Heart left ventricle (tissue), 16 donors: Measurements from ENCODE around the gene NPBWR2. TPM values are rescaled to one million over a fixed set of nuclear protein-coding genes. Genes with fewer than 3 reads are reported as not detected.

Experiments
- ATAC-seq, 4 donors: fragments of 200-7000 bp; cut with Tn5 transposase; one replicate each; pipeline ENCODE4 v1.9.1; 2020 to 2022; ENCODE audit warnings: moderate library complexity in 4 of 4, mild to moderate bottlenecking in 3 of 4, moderate number of reproducible peaks in 1 of 4
- DNase-seq, 5 donors: peaks; one replicate each; pipeline ENCODE4 v3.0.0-alpha.2; 2020
- H3K27ac ChIP-seq, 12 donors: fragments of 200-600 bp; sonication (generic) in 4 of 12; one replicate each; pipeline versions ENCODE4 v1.5.0 to v1.8.0; 2016 to 2022; ENCODE audit warnings: mild to moderate bottlenecking in 2 of 12
- H3K27me3 ChIP-seq, 9 donors: fragments of 200-600 bp; sonication (generic) in 2 of 9; one replicate each; pipeline versions ENCODE4 v1.5.1 to v1.8.0; 2016 to 2022; ENCODE audit warnings: mild to moderate bottlenecking in 3 of 9
- H3K36me3 ChIP-seq, 9 donors: fragments of 200-600 bp; sonication (generic) in 2 of 9; one replicate each; pipeline versions ENCODE4 v1.5.0 to v1.8.0; 2018 to 2022; ENCODE audit warnings: mild to moderate bottlenecking in 2 of 9
- H3K4me1 ChIP-seq, 12 donors: fragments of 200-600 bp; sonication (generic) in 4 of 12; one replicate each; pipeline versions ENCODE4 v1.5.0 to v1.8.0; 2016 to 2022; ENCODE audit warnings: mild to moderate bottlenecking in 3 of 12
- H3K4me3 ChIP-seq, 12 donors: fragments of 200-600 bp; sonication (generic) in 4 of 12; one replicate each; pipeline versions ENCODE4 v1.5.0 to v1.8.0; 2017 to 2022; ENCODE audit warnings: mild to moderate bottlenecking in 9 of 12, moderate library complexity in 4 of 12
- H3K9me3 ChIP-seq, 12 donors: fragments of 200-600 bp; sonication (generic) in 4 of 12; one replicate each; pipeline versions ENCODE4 v1.5.0 to v1.8.0; 2016 to 2022; ENCODE audit warnings: mild to moderate bottlenecking in 1 of 12
- CTCF ChIP-seq, 12 donors: fragments of 200-600 bp; sonication (generic) in 4 of 12; IDR thresholded peaks; one replicate each; pipeline versions ENCODE4 v1.5.0 to v1.8.0; 2018 to 2022; ENCODE audit warnings: antibody characterized with exemption in 12 of 12, mild to moderate bottlenecking in 5 of 12
- POLR2A ChIP-seq, 2 donors: fragments of 450-650 bp; IDR thresholded peaks; one replicate each; pipeline ENCODE4 v1.6.1; 2017; ENCODE audit warnings: antibody characterized with exemption in 2 of 2, mild to moderate bottlenecking in 2 of 2, moderate library complexity in 2 of 2
- WGBS, 4 donors: extraction: QIAGEN DNeasy Blood & Tissue Kit in 2 of 4; methylation state at CpG; one replicate each; pipeline versions ENCODE4 v1.1.5 to v1.1.7; 2013 to 2018; 5-methylcytosine and 5-hydroxymethylcytosine counted together
- intact Hi-C, 10 donors: fragments of 100-400 bp; cut with DNase I; formaldehyde crosslinking; loops; one replicate each; pipeline versions ENCODE4 v1.11.1 to v1.14.2; 2022
- polyA plus RNA-seq, 2 donors: library from polyadenylated mRNA; stranded (reverse); fragments of 200-250 nt; gene quantifications; one replicate each; pipeline ENCODE4 v1.2.3, GENCODE V29; 2013
- total RNA-seq, 9 donors: library from RNA; depleted of rRNA in 2 of 9; stranded (reverse); fragments of >200 nt in 2 of 9; fragmentation: NEBNext Ultra II Directional in 3 of 9; extraction: Animal tissue kit (Norgen Biotek cat#: 25700) in 3 of 9; gene quantifications; one replicate each; pipeline versions ENCODE4 v1.1.0 to v1.2.4, GENCODE V29; 2016 to 2023
- donor health status: ischemic (EF 13 %, LVEDD 7.1; RV severe dilation, severe dysfunction).
- donor health status: healthy with polysubstance abuse.
- donor health status: DM: no; HTN: yes; CAD: no.
- donor health status: DM: no; HTN: no; CAD: no.
- donor health status: ischemic (EF 25% LVEDD 6.9; RV normal size, moderate dysfunction).
- donor health status: ischemic (EF 25% LVEDD 5.7; RV mildly dilated, moderate dysfunction).
- donor health status: healthy.
- donor health status: DM: yes; HTN: yes; CAD: no.
- donor health status: ischemic (EF 35%, LVEDD 5.7; RV mildly dilated, moderate dysfunction).
- donor health status: nonischemic (EF 11% LVEDD 7.7; RV severe dilation, severe dysfunction).
- donor health status: DM: yes; HTN: yes; CAD: no.
- donor health status: PGD.
- donor health status: ischemic (EF 29% LVEDD 5.4; RV normal size, mild dysfunction).
- donor health status: nonischemic (EF 23%, LVEDD 6.1; RV moderate dilation, normal function).

The NPBWR2 gene
- total and polyA plus RNA-seq, 11 donors: not detected

- TF ChIP-seq POLR2A (IDR thresholded peaks at IDR 0.05) (no peak), CTCF (IDR thresholded peaks at IDR 0.05) (no peak)
- no peak for ATAC-seq
- peak in 1 of 5 donors; percentile 14 for DNase-seq
- intact Hi-C loops: loop anchor here in 3 of 10 donors (10.0 kb wide), 1 partner anchor 79 kb away; the partner anchor contains the start of gene C20orf204 (in 3 of the 3)
- 68 to 75% (median 74%) methylated on average over 5 to 6 of the region's 6 CpGs for WGBS, 4 donors
- H3K9me3 ChIP-seq: no peaks in the 10 kb centered on the region
- no peak overlapping the region for H3K27ac ChIP-seq
- no peaks in the 10 kb centered on the region for H3K27me3 ChIP-seq
- no peaks in the 10 kb centered on the region for H3K36me3 ChIP-seq
- H3K4me1 ChIP-seq: no peaks in the 10 kb centered on the region
- H3K4me3 ChIP-seq: no peak overlapping the region
Measured at GRCh38 chr20:64113444-64113775, 6.0 kb upstream of the NPBWR2 start.

- Histone ChIP-seq H3K4me3 (no peak overlapping the region), H3K27ac (no peak overlapping the region), H3K36me3 (no peaks in the 10 kb centered on the region), H3K27me3 (peaks cover 0 to under 1% (median 0%) of the 10 kb centered on the region in 9 donors), H3K4me1 (no peaks in the 10 kb centered on the region), H3K9me3 (no peaks in the 10 kb centered on the region)
- no peak for ATAC-seq
- DNase-seq: peak in 2 of 5 donors; percentile 11 to 15
- WGBS, 4 donors: 81 to 88% (median 82%) methylated on average over 15 to 18 of the region's 18 CpGs
- intact Hi-C loops: loop anchor here in 3 of 10 donors (10.0 kb wide), 1 partner anchor 78 kb away; the partner anchor contains the start of gene C20orf204 (in 3 of the 3)
- TF ChIP-seq CTCF (IDR thresholded peaks at IDR 0.05) (no peak), POLR2A (IDR thresholded peaks at IDR 0.05) (no peak)
Measured at GRCh38 chr20:64112691-64113443, 5.5 kb upstream of the NPBWR2 start.

- DNase-seq (peak in 2 of 5 donors; percentile 7 to 13), ATAC-seq (no peak)
- no peak for TF ChIP-seq POLR2A (IDR thresholded peaks at IDR 0.05)
- no peak for TF ChIP-seq CTCF (IDR thresholded peaks at IDR 0.05)
- Histone ChIP-seq H3K4me3 (no peak overlapping the region), H3K27me3 (peaks cover 0 to 8% (median 0%) of the 10 kb centered on the region in 9 donors), H3K9me3 (no peaks in the 10 kb centered on the region), H3K27ac (no peak overlapping the region), H3K36me3 (no peaks in the 10 kb centered on the region), H3K4me1 (no peaks in the 10 kb centered on the region)
- intact Hi-C loops: loop anchor here in 3 of 10 donors (10.0 kb wide), 1 partner anchor 77 kb away; the partner anchor contains the start of gene C20orf204 (in 3 of the 3)
- 76 to 85% (median 79%) methylated on average over 18 to 19 of the region's 19 CpGs for WGBS, 4 donors
Measured at GRCh38 chr20:64111841-64112641, 4.7 kb upstream of the NPBWR2 start.
